Measurements from ENCODE around the gene CLEC4F. TPM values are rescaled to one million over a fixed set of nuclear protein-coding genes. Genes with fewer than 3 reads are reported as not detected.

CLEC4F gene, protein sequence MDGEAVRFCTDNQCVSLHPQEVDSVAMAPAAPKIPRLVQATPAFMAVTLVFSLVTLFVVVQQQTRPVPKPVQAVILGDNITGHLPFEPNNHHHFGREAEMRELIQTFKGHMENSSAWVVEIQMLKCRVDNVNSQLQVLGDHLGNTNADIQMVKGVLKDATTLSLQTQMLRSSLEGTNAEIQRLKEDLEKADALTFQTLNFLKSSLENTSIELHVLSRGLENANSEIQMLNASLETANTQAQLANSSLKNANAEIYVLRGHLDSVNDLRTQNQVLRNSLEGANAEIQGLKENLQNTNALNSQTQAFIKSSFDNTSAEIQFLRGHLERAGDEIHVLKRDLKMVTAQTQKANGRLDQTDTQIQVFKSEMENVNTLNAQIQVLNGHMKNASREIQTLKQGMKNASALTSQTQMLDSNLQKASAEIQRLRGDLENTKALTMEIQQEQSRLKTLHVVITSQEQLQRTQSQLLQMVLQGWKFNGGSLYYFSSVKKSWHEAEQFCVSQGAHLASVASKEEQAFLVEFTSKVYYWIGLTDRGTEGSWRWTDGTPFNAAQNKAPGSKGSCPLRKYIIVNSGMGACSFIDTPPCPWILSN
- polyA plus RNA-seq (ENCODE audit: insufficient read length in 4 of 4) = under 1 TPM in 2 of 4 donors, not detected in 2; 0.08 to 0.10 TPM

DNA sequence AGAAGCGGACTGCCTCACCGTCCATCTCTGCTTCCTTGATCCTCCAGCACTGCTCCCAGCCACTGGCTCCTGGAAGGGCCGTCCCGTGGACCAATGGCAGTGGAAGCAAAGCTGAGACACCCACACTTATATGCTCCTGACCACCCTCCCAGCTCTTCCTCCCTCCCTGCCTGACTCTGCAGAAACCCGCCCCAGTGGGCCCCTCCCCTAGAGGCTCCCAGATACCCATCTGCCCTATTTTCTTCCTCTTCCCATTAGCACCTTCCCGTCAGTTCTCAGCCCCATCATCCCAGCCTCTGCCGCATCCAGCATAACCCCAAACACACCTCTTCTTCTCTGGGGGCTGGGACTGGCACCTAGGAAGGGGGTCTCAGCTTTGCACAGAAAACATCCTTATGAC lies at the start of gene CLEC4F:
CLEC4F (minus strand) TSS at position 101 of the 400 bp plus-strand sequence; CDS start at position 25, 76 bp downstream.
- no peak for DNase-seq (ENCODE audit: low read depth in 4 of 4, low spot score in 3 of 4)

DNA sequence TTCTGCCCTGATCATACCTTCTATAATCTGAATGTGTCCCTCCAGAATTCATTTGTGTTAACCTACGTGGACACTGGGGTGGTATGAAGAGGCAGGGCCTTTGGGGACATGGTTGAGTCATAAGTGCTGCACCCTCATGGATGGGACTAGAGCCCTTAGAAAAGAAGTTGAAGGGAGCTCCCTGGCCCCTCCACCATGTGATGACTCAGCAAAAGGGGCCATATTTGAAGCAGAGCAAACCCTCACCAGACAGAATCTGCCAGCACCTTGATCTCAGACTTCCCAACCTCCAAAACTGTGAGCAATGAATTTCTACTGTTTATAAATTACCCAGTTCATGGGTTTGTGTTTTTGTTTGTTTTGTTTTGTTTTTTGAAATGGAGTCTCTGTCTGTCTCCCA lies 48.6 kb upstream of the CLEC4F start:
- DNase-seq (ENCODE audit: low read depth in 4 of 4, low spot score in 3 of 4) = no peak

DNA sequence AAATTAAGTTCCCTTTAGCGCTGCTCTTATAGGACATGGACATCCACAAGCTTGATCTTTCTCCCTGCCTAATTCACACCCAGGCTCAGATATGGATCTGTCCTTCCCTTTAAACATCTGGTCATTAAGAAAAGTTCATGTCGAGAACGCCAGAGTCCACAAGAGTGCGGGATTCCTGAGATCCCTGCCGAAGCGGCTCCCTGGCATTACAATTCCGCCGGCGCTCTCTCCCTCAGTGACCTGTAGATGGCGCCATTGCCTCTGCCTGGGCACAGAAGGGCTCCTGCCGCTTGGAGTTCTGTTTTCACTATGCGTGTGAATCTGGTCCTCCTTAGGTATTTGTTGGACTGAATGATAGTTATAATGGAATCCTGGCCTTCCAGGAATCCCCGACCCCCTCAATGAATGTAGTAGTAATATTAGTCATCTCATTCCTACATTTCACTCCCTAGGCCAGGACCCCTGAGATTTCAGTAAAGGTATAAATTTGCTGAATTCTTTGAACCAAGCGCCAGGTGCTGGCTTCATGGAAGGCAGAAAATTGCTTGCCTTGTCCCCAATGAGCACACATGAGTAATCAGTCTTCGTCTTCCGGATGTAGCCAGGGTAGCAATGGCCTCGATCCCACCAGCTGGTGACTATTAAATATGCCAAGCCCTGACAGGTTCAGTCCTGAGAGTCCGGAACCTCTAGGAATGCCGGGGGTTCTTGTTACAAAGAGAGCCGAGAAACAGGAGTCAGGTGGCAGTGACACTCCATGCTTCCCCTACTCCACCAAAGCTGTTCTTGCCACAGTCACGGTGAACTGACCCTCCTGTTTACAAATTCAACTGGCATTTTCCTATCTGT lies 41.6 kb upstream of the CLEC4F start:
- DNase-seq (ENCODE audit: low read depth in 4 of 4, low spot score in 3 of 4) = peak; percentile 66 to 75 (median 68)

DNA sequence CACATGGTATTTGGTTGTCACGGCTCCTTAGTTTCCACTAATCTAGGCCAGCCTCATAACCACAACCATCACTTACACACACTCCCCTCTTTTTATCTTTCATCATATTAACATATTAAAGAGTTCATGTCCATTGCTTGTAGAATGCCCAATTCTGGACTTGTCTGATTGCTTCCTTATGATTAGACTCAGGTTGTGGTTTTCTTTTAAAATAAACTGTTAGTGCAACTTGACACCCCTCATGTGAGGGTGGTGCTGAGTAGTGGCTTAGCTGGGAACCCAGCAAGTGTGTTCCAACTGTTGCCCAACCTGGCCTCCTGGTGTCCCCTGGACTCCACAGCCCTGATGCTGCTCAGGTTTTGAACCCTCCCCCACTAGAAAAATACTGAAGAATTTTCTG lies 35.3 kb upstream of the CLEC4F start:
- no peak for DNase-seq (ENCODE audit: low read depth in 4 of 4, low spot score in 3 of 4)

DNA sequence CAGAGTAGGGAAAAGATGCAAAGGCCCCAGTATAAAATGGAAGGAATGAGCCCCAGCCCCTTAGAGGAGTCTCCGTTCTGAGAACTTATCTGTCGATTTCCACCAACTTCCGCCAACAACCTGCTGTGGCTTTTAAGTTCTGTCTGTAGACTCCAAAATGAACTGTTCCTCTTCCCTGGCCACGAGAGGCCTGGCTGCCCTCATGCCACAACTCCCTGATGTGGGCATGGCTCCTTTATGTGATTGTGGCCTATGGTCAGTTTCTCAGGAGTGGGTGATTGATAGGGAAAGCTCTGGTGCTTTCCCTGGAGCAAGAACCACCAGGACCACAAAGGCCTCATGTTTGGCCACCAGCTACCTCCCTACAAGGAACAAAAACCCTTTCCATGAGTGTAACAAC lies 34.0 kb upstream of the CLEC4F start:
- DNase-seq (ENCODE audit: low read depth in 4 of 4, low spot score in 3 of 4) = no peak

DNA sequence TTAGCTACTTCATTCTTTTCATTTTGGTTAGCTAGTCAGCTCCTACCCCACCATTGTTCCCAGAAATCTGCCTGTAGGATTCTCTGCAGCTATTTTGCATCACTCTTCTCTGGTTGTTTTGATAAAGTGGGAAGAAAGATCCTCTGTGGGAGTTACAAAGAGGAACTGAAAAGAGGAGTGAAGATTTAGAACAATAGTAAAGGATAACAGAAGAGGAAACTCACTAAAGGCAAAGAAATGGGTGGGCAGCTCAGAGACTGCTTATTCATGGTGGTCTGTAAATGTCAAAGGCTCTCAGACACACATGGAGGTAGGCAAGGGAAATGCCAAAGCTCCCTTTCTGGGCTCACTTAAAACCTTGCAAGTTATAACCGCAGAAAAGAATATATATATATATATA lies 32.4 kb upstream of the CLEC4F start:
- no peak for DNase-seq (ENCODE audit: low read depth in 4 of 4, low spot score in 3 of 4)

DNA sequence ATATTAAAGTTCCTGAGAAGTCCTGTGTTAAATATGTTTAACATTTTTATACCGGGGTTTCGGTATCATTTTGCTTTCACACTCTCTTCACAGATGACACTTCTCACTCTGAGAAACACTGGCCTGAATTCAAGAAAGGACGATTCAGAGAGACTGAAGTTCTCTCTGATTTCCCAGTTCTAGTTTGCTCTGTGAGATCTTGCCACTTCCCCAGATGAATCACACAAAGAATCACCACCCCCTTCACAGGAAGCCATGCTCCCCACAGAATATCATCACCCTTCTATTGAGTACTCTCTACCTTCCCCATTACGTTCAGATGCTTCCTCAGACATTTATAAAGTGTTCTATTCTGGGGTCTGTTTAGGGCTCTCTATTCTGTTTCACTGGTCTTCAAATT lies 31.3 kb upstream of the CLEC4F start:
- DNase-seq (ENCODE audit: low read depth in 4 of 4, low spot score in 3 of 4) = no peak

DNA sequence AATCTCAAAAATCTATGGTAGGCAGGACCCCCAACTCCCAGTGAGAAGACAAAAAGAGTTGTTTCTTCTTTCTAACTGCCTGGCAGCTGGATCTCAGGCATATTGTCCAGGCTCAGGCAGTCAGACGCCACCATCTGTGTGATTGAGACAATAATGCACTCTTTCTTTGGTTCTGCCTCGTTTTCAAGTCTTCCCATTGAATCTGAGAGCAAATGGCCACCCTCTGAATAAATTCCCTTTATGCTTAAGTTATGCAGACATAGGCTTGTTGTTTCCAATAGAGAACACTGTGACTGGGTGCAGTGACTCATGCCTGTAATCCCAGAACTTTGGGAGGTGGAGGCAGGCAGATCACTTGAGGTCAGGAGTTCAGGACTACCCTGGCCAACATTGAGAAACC lies 30.5 kb upstream of the CLEC4F start:
- DNase-seq (ENCODE audit: low read depth in 4 of 4, low spot score in 3 of 4) = no peak

DNA sequence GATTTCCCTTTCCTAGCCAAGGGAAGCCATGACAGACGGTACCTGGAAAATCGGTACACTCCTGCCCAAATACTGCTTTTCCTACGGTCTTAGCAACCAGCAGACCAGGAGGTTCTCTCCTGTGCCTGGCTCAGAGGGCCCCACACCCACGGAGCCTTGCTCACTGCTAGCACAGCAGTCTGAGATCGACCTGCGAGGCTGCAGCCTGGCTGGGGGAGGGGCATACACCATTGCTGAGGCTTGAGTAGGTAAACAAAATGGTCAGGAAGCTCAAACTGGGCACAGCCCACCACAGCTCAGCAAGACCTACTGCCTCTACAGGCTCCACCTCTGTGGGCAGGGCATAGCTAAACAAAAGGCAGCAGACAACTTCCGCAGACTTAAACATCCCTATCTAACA lies 22.0 kb upstream of the CLEC4F start:
- DNase-seq (ENCODE audit: low read depth in 4 of 4, low spot score in 3 of 4) = no peak

DNA sequence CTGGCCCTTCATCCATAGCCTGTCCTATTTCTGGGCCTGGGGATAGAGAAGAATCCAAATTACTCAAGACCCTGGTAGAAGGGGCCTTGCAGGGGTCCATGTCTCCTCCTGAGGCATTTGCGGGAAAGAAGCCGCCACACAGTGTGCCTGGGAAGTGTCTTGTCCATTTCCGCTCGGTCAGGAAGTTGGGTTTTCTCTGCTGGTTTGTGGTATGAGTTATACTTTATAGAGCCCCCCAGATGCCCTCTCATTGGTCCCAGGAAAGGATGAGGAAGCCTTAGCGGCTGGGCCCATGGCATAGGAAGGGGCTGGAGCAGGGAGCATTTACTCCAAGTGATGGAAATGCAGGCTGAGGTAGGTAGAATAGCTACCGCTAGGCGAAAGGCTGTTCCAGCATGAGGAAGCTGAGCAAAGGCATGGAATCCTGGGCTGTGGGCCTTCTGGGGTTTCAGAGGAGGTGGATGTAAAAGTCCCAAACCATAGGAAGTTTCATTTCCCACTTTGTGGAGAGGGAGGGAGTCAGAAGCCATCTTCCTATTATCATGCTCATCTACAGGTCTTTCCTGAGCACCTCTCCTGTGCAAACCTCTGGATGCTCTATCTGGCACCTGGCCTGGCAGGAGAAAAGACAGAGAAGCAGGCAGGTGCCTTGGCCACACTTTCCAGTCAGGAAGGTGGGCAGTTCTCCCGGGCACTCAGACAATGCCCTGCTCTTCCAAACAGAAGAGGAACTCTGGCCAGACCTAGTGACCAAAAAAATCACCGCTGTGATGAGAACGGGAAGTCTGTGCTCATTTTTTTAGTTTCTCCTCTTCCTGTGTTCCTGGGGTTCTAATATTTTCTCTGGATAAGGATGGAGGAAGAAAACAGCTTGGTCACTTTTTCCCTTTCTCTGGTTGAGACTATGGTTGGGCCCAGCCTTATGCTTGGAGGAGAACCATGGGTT lies 17.9 kb upstream of the CLEC4F start:
- no peak for DNase-seq (ENCODE audit: low read depth in 4 of 4, low spot score in 3 of 4)

DNA sequence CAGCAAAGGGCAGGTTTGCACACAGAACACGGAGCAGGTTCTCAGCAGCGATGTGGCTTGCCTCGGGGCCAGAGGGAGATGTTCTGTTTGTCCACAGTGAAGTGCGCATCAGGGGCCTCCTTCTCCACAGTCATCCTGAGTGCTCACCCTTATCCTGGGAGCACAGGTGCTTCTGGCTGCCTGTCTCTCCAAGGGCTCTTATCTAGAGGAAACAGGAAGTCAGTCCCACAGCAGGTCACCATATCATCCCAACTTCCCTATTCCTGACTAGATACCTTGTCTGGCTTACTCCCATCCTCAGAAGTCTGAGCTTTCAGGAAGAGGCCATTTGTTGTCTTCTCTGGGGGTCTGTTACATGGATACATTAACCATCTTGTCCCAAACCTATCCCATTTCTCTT lies 15.2 kb upstream of the CLEC4F start, which contains the start of gene CD207:
CD207 (minus strand) TSS at position 174 of the 400 bp plus-strand sequence; CDS start at position 134, 40 bp downstream.
- DNase-seq (ENCODE audit: low read depth in 4 of 4, low spot score in 3 of 4) = no peak

DNA sequence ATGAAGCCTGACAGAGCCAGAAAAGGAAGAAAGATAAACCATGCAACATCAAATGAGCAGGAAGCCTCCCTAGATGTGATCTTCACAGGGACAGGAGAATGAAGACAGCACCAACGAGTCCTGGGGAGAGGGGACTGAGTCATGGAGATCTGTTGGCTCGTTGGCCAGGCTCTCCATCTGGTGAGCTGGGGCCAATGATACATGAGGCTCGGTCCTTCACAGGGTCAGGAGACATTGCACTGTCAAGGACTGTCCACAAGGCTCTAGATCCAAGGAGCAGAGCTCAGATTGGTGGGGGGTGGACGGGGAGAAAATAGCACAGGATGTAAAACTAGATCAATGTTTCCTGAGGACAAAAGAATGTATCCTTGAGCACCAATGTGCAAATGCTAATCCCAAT lies 14.5 kb upstream of the CLEC4F start:
- no peak for DNase-seq (ENCODE audit: low read depth in 4 of 4, low spot score in 3 of 4)

DNA sequence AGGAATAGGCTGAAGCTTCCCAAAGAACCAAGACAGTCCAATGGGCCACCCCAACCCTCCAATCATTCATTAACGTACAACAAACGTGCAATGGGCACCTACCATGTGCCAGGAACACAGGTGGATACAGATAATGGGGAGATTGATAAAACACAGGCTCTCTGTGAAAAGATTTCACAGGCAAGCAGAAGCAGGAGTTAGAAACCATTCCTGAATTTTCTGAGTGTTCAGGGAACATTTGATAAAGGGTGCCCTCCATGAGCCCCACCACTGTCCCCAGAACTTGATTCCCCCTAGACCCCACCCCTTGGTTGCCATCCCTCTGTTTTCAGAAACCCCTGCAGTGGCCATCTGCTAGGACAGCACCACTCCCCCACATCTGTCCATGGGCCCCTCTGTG lies 13.7 kb upstream of the CLEC4F start:
- no peak for DNase-seq (ENCODE audit: low read depth in 4 of 4, low spot score in 3 of 4)

DNA sequence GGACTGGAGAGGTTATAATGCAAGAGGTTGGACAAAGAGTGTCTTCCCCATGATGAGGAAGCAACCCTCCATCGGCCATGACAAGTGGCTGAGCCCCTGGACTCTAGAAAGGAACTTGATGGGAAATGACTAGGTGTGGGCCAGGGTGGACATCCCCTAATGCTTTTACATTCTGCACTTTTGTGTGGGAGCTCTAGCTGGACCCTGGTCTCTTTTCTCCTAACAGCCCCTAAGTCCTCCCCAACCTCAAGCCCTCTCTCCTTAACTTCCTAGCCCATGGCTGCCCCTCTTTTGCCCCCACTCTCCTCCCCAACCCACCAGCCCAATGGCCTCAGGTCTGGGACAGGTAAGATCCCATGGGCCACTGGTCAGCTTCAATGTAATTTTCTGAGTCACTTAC lies 12.8 kb upstream of the CLEC4F start:
- DNase-seq (ENCODE audit: low read depth in 4 of 4, low spot score in 3 of 4) = no peak

DNA sequence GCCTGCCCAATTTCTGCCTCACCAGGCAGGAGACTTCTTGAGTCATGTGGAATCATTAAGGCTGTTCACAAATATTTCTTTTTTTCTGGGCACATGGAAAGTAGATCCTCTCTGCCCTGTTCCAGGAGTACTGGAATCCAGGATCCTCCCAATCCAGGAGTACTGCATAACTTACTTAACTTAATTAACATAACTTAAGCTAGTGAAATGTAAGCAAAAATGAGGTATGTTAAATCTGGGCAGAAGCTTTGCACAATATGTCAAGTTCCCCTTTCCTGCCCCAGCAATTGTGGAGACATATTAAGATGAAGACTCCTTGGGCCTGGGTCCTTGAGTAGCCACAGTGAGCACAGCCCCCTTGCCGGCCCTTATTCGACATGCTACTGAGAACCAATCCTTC lies 12.0 kb upstream of the CLEC4F start:
- DNase-seq (ENCODE audit: low read depth in 4 of 4, low spot score in 3 of 4) = no peak

DNA sequence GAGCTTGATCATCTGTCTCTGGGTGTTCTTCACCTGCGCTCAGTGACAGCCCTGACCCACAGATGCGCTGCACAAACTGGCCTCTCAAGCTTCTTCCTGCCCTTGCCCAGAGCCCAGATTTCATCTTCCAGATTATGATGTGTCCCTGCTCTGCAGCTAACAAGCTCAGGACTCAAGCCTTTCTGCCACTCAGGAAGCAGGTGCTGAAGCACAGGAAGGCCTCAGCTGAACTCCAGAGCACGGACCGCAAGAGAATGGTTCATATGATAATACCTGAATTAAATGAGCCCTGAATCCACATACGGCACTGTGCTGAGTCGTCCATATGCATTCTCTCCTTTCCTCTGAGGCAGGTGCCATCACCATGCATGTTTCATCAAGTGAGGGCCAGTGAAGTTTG lies 11.5 kb upstream of the CLEC4F start:
- no peak for DNase-seq (ENCODE audit: low read depth in 4 of 4, low spot score in 3 of 4)

DNA sequence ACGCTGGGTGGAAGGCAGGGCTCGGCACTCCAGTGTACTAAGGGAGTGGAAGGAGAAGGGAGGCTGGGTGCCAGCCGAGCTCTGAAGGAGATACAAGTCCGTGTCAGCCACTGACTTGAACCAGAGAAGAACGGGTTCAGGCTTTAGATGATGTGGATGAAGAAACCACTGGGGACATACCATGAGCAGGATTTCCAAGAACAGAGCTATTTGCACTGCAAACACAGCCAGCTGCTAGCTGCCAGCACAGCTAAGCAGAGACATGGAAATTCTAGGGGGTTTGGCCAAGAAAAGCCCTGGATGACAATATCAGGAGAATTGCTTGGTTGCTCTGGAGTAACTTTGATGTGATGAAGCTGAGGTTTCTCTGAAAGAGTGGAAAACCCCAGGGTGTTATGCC lies 10.0 kb upstream of the CLEC4F start:
- no peak for DNase-seq (ENCODE audit: low read depth in 4 of 4, low spot score in 3 of 4)

DNA sequence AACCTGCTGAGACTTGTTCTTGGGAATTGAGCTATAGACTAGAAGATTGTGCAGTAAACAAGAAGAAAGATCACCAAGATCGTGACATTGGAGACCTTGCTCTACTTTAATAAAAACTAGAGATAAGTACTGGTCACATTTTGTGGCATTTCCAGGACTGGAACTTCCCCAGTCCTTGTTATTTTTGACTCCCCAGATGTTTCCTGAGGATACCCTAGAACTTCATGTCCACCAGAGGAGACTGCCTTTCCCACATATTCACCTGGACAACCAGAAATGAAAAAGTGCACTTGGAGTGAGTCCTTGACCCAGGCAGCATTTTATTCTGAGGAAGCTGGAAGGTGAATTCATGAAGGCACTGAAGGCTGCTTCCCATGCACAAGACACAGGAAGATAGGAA lies 9.5 kb upstream of the CLEC4F start:
- DNase-seq (ENCODE audit: low read depth in 4 of 4, low spot score in 3 of 4) = no peak

DNA sequence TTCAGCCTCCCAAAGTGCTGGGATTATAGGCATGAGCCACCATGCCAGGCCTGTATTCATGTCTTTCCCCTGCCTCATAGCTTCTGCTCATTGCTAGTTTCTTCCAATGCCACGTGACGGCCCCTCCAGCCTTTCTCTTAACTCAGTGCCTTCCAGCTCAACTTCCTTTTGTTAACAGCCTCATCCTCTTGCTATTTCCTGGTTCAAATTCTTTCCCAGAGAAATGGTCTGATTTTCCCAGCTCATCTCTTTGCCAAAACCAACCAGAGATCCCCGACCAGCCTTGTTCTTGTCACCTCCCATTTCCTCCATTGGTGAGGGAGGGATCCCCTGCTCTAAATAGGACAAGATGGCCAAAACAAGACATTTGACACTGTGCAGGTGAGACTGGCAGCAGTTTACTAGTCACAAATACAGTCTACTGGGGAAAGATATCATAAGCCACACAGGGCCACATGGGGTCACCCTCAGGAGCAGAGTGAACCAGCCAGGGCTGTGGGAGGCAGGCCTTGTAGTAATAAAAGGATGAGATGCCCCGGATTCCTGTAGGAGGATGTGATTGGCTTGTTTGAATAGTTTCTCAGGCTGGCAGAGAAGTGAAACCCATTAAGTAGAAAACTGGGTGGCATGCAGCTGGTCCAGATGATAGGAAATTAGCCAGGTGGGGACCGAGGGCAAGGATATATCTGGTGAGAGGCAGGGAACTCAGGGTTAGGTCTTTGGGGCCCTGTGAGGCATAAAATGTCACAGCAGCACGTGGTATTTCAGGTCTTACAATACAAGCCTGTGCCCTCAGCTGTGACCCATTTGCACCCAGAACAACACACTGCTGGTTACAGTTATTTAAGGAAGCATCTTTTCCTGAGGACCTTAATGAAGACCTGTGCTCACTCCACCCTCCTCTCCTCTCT lies 8.8 kb upstream of the CLEC4F start:
- no peak for DNase-seq (ENCODE audit: low read depth in 4 of 4, low spot score in 3 of 4)

Data from right renal pelvis (tissue), 4 donors.